H7 (cell line): Measurements from ENCODE around the gene PAEP. TPM values are rescaled to one million over a fixed set of nuclear protein-coding genes. Genes with fewer than 3 reads are reported as not detected.

Experiments used
- DNase-seq: peaks from one replicate; pipeline ENCODE4 v3.0.0; 2012
- H3K27me3 ChIP-seq: 2 replicates; pipeline ENCODE4 v1.6.0; 2011; ENCODE audit warnings: mild to moderate bottlenecking, low read length; ENCODE audit not compliant: control insufficient read depth, insufficient read depth
- H3K36me3 ChIP-seq: replicated peaks from 2 replicates; pipeline ENCODE4 v1.5.1; 2011; ENCODE audit warnings: low read length; ENCODE audit not compliant: control insufficient read depth, insufficient read depth
- H3K4me3 ChIP-seq: 2 replicates; pipeline ENCODE4 v1.5.1; 2011; ENCODE audit warnings: low read depth, mild to moderate bottlenecking, control low read depth, low read length, moderate library complexity; ENCODE audit not compliant: insufficient read depth
- total RNA-seq: library from RNA; depleted of rRNA; stranded (reverse); fragments of >200 nt; shearing (Covaris generic); gene quantifications from 2 replicates; pipeline ENCODE4 v1.2.3, GENCODE V29; 2014

The PAEP gene
- total RNA-seq, 1 experiment from 2014 or later: not detected

DNA sequence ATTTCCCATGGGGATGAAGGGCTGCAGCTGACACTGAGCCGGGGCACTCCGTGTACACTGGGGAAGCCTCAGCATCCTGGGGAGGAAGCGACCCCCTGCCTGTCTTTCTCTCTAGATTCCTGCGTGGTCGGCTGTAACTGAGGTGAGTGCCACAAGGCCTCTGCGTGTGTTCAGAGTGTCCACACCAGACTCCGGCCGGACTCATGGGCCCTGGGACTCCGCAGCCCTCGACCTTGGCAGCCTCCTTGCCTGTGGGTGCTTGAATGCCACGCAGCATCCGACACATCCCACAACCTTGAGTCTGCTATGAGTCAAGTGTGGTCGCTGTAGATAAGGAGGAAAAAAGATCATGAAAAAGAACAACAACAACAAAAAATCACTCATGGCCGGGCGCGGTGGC is 23.4 kb downstream of the PAEP start:
- Histone ChIP-seq H3K36me3 (no peaks in the 10 kb centered on the region), H3K27me3 (no peaks in the 10 kb centered on the region), H3K4me3 (no peak overlapping the region)
- peak; percentile 44 for DNase-seq

DNA sequence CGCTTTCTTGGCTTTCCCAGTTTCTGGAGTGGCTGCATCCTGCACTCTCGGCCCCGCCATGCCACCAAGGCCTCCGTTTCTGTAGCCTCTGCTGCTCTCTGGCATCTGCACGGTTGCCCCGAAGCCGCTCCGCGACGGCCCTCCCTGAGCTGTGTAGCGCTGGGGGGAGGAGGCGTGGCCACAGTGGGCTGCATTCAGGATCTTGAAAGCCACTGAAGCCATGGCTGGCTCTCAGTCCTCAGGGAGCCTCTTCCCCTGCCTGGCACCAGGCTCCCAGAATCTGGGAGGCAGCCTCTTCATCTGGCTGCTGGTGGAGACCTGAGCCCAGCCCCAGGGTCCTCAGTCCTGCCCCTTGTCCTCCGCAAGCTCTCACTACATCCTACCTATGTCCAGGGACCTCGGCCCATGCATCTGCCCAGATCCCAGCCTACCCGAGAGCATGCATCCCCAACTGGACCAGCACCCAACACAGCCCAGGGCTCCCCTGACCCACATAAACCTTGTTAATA is 25.1 kb downstream of the PAEP start:
- Histone ChIP-seq H3K4me3 (no peak overlapping the region), H3K36me3 (no peaks in the 10 kb centered on the region), H3K27me3 (no peaks in the 10 kb centered on the region)
- peak; percentile 57 for DNase-seq

DNA sequence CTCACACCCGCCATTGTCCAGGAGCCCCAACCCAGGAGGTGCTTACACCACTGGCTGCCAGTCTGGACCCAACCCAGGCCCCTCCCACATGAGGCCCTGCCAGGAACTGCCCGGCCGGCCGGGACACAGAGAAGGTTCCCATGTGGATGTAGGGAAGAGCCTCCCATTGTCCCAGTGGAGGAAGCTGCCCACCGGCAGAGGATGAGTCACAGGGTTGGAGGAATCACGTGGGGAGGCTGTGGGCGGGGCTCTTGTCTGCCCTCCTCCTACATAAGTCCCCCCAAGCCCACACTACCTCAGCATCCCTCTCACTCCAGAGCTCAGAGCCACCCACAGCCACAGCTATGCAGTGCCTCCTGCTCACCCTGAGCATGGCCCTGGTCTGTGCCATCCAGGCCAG is 26.1 kb downstream of the PAEP start:
- DNase-seq: no peak

DNA sequence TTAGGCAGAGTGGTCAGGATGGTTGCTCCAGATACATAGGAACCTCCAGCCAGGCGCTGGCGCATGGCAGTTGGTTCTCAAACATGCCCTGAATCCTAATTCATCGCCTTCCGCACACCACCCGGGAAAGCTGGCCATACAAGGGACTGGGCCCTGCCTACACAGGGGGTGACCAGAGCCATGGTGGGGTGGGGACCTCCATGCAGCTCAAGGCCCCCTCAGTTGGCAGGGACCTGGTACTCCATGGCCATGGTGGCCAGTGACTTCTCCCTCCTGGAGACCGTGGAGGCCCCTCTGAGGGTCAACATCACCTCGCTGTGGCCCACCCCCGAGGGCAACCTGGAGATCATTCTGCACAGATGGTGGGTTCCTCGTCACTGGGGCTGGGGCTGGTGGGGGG is 26.8 kb downstream of the PAEP start:
- no peaks in the 10 kb centered on the region for H3K27me3 ChIP-seq
- DNase-seq: peak; percentile 36
- no peaks in the 10 kb centered on the region for H3K36me3 ChIP-seq
- H3K4me3 ChIP-seq: no peak overlapping the region

More for the DNA sequence above, 26.1 kb downstream of the PAEP start:
- Histone ChIP-seq H3K4me3 (no peak overlapping the region), H3K36me3 (no peaks in the 10 kb centered on the region), H3K27me3 (no peaks in the 10 kb centered on the region)

DNA sequence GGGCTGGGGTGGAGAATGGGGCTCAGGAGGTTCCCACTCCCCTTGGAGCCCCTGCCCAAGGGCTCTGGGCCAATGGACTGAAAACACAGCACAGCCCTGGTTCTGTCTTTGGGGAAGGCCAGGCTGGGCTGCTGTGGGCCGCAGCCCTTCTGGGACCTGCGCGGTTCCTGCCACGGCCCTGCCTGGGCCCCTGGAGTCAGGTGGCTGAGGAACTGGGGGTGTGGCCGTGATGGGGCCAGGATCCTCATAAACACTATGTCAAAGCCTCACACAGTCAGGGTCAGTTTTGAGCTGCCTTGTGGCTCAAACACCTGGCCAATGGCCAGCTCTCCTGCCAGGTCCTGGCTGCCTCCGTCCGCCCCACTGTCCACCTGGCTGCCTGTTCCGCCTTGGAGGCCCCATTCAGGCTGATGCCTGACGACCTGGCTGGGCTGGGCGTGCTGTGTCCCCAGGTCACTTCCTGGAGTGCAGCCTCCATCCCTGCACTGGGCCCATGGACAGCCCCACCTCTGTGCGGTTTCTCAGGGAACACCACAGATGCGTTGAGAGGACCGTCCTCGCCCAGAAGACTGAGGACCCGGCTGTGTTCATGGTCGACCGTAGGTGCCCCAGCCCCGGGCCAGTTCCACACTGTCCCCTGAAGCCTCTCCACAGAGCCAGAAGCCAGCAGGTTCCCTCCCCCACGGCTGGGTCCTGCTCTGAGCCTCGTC is 27.5 kb downstream of the PAEP start:
- Histone ChIP-seq H3K4me3 (no peak overlapping the region), H3K36me3 (no peaks in the 10 kb centered on the region), H3K27me3 (no peaks in the 10 kb centered on the region)
- DNase-seq: peak; percentile 42

DNA sequence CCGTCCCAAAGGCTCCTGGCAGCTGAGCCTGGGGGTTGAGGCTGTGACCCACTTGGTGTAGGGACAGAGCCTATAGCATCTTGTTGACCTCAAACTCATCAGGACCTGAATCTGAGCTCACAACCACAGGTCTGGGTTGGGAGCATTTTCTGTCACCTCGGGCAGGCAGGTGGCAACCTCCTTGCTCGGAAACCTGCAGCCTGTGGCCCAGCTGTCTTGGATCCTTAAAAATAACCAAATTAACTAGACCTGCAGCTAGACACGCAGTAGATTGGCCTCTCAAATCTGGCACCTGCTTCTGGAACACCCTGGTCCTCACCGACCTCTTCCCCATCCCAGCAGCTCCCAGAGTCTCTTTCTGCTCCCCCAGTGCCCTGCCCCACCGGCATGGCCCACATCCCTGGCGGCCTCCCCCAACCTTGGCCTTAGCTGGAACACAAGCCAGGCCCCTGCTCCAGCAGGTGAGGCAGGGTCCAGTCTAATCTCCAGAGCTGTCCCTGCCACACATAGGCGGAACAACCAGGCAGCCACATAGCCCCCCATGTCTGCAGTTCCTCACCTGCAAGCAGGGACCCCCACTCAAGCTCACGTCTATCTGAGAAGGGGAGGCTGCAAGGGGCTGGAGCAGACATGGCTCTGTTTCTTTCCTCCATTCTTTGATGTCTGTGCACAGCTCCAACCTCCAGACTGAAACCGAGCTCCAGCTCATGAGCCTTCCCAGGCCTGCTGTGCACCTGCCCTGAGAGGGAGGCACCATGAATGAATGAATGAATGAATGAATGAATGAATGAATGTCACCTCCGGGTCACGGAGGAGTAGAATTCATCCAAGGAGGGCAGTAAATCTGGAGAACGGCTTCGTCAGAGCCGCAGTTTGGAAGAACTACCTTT is 28.3 kb downstream of the PAEP start:
- H3K27me3 ChIP-seq: no peaks in the 10 kb centered on the region
- no peak overlapping the region for H3K4me3 ChIP-seq
- no peaks in the 10 kb centered on the region for H3K36me3 ChIP-seq
- DNase-seq: no peak

DNA sequence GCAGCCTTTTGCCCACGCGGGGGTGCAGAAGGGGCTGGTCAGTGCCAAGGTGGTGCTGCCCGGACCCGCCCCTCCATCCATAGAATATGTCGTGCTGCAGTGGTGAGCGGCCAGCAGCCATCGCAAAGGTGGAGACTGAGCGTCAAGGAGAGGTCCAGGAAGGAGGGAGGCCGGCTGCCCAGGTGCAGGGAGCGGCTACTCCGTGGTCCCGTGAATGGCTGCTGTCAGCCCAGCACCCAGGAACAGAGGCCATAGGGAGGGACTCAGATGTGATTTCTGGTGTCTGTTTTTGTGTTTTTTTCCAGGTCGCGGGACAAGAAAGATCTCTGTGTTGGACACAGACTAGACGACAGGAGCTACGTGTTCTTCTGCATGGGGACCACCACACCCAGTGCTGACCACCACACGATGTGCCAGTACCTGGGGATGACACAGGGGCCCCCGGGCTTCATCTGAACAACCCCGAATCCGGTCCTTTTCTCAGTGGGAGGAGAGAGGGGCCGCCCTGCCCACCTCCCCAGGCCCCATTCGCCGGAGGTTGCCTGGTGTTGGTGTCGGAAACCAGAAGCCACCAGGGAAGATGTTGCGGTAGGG is 29.0 kb downstream of the PAEP start:
- no peak overlapping the region for H3K4me3 ChIP-seq
- DNase-seq: peak; percentile 50
- no peaks in the 10 kb centered on the region for H3K27me3 ChIP-seq
- no peaks in the 10 kb centered on the region for H3K36me3 ChIP-seq

DNA sequence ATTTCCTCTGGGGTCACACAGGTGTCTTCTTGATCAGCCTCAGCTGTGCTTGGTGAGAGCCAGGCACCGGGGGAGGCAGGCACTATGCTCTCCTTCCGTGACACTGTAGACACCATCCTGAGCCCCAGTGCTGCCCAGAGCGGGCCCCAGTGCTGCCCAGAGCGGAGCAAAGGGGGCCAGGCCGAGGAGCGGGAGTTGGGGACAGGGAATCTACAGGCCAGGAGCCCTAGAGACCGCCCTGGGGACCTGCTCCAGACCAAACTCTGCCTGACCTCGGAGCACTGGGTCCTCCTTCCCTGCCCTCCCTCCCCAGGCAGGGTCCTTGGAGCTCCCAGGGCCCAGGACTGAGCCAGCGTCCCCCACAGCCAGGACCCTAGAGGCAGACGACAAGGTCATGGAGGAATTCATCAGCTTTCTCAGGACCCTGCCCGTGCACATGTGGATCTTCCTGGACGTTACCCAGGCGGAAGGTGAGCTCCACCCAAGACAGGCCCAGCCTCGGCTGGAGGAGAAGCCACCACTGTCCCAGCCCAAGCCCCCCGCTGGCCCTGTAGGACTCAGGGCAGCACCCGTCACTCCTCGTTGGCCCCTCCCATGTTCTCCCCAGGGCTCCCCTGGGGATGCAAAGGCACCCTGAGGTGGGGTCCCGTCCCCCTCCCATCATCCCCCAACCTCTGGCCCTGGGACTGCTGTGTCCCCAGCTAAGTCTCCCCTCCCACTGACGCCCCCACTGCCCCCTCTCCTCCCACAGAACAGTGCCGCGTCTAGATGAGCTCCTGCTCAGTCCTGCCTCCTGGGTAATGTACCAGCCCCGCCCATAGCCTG is 30.2 kb downstream of the PAEP start:
- no peaks in the 10 kb centered on the region for H3K27me3 ChIP-seq
- H3K36me3 ChIP-seq: no peaks in the 10 kb centered on the region
- peak; percentile 55 for DNase-seq
- H3K4me3 ChIP-seq: no peak overlapping the region

DNA sequence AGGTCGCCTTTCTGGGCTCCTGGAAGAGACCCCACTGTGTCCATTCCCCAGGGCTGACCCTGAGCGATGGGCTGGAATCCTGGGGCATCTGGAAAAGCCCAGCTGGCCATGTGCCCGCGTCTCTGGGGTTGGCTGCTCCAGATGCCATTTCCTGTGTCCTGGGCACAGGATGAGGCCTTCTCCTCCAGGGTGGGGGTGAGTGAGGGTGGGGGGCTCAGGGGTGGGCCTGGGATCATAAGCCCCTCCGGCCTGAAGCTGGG is 30.7 kb downstream of the PAEP start:
- no peaks in the 10 kb centered on the region for H3K36me3 ChIP-seq
- no peak for DNase-seq
- no peaks in the 10 kb centered on the region for H3K27me3 ChIP-seq
- H3K4me3 ChIP-seq: no peak overlapping the region

DNA sequence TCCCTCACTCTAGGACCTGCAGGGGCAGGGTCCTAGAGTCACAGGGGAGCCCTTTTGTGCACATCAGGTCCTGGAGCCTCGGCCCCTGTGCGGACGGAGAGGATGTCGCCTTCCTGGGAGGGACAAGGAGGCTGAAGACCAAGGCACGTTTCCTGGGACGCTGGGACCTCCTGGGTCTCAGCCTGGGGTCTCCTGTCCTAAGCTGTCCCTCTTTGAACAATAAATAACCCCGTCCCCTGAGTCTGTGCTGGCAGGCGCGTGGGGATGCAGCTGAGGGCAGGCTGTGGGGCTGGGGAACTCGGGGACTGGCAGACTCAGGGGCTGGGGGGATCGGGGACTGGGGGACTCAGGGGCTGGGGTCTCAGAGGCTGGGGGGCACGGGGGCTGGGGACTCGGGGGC is 31.1 kb downstream of the PAEP start:
- no peak for DNase-seq
- no peaks in the 10 kb centered on the region for H3K27me3 ChIP-seq
- H3K4me3 ChIP-seq: no peak overlapping the region
- H3K36me3 ChIP-seq: no peaks in the 10 kb centered on the region

DNA sequence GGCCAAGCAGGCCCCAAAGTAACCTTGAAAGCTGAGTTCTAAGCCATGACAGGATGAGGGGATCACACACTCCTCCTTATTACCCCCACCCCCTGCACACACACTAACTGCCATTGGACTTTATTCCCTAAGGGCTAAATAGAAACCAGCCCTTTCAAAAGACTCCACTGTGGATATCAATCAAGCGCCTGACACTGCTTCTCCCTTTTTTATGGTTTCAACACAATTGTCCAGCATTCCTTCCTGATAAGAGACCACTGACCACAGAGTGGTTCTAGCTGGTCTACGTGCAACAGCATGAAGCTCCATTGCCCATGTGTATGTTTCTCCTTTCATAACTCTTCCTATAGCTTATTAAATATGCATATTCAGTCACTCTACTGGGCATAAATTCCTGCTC is 34.7 kb downstream of the PAEP start:
- Histone ChIP-seq H3K27me3 (no peaks in the 10 kb centered on the region), H3K36me3 (no peaks in the 10 kb centered on the region), H3K4me3 (no peak overlapping the region)
- no peak for DNase-seq

DNA sequence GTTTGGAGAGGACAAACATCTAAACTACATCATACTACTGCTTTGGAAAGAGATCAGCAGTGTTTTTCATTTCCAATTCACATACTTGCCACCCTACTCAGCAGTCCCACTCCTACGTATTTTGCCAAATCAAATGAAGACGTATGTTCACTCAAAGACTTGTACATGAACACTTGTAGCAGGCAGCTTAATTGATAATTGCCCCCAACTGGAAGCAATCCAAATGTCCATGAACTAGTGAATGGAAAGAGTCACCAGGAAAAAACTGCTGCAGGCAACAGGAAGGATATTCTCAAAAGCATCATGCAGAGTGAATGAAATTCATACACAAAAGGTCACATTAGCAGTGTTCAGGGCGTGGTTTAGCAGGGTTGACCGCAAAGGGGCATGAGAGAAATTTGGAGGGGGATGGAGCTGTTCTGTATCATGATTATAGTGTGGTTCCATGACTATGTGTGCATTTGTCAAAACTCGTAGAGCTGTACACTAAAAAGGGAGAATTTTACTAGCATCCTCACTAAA is 38.8 kb downstream of the PAEP start:
- H3K36me3 ChIP-seq: no peaks in the 10 kb centered on the region
- H3K27me3 ChIP-seq: no peaks in the 10 kb centered on the region
- H3K4me3 ChIP-seq: no peak overlapping the region
- no peak for DNase-seq

DNA sequence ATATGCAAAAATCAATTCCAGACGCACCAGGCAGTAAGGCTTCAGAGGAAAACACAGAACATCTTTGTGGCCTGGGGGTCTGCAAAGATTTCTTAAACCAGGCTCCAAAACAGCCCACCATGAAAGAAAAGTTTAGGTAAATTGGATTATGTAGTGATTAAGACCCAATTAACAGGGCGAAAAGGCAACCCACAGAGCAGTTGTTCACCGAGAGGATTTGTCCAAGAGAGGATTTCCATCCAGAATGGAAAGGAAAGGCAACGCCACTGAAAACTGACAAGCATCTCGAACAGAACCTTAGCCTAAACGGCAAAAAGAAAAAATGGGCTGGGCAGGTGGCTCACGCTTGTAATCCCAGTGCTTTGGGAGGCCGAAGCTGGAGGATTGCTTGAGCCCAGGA is 40.4 kb downstream of the PAEP start:
- Histone ChIP-seq H3K36me3 (no peaks in the 10 kb centered on the region), H3K27me3 (no peaks in the 10 kb centered on the region), H3K4me3 (no peak overlapping the region)
- no peak for DNase-seq

DNA sequence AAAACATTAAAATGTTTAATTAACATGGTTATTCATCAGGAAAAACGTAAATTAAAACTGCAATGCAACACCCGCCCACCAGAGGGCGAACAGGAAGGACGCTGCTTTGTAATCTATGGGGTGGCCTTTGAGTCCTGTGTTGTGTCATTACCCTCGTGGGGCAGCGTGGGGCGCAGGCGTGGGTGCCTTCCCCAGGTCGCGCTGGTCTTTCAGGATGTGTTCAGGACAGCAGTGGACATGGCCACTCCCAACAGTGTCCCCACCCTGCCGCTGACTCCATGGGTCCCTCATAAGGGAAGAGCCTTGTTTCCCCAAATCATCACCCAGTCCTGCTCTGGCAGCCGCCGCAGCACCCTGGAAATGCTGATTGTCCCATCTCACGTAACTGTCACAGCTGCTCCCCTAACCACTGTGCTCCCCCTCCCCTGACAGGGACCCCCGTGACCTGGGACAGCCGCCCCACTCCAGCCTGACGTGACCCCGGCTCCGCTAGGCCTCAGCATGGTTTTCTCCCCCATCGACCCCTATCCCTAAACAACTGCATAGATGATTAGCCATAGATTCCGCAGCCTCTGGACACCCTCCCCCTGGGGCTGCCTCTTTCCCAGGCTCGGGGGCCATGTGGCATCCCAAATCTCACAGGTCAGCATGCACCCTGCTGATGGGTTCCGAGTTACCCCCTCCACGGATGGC is 41.4 kb downstream of the PAEP start:
- H3K36me3 ChIP-seq: no peaks in the 10 kb centered on the region
- no peak overlapping the region for H3K4me3 ChIP-seq
- peak; percentile 83 for DNase-seq
- no peaks in the 10 kb centered on the region for H3K27me3 ChIP-seq
